ENCODE data around the gene GYPC. TPM values are rescaled to one million over a fixed set of nuclear protein-coding genes. Genes with fewer than 3 reads are reported as not detected.

Gene GYPC
- total RNA-seq, 2 donors from 2014 or later, result 17.3 to 32.9 TPM

- TF ChIP-seq POLR2A (IDR thresholded peaks at IDR 0.05), result no peak
- Histone ChIP-seq H3K4me1 (replicated peaks) (no peaks in the 10 kb centered on the region), H3K9me3 (no peaks in the 10 kb centered on the region), H3K27me3 (replicated peaks; ENCODE audit: insufficient read depth) (no peaks in the 10 kb centered on the region), H3K36me3 (no peaks in the 10 kb centered on the region), H3K27ac (no peak overlapping the region), H3K4me3 (no peak overlapping the region)
- no peak for DNase-seq (ENCODE audit: low spot score)
- 85% methylated on average over 8 of the region's 10 CpGs for WGBS
- intact Hi-C loops (cut with DNase I), result no loop called here
Observed at GRCh38 chr2:126661702-126662500, 5.9 kb downstream of the GYPC start.

GRCh38 chr2:126662621-126663020 is 6.7 kb downstream of the GYPC start:
- TF ChIP-seq POLR2AphosphoS5 (IDR thresholded peaks at IDR 0.05), result no peak
- TF ChIP-seq, protein P1, sequence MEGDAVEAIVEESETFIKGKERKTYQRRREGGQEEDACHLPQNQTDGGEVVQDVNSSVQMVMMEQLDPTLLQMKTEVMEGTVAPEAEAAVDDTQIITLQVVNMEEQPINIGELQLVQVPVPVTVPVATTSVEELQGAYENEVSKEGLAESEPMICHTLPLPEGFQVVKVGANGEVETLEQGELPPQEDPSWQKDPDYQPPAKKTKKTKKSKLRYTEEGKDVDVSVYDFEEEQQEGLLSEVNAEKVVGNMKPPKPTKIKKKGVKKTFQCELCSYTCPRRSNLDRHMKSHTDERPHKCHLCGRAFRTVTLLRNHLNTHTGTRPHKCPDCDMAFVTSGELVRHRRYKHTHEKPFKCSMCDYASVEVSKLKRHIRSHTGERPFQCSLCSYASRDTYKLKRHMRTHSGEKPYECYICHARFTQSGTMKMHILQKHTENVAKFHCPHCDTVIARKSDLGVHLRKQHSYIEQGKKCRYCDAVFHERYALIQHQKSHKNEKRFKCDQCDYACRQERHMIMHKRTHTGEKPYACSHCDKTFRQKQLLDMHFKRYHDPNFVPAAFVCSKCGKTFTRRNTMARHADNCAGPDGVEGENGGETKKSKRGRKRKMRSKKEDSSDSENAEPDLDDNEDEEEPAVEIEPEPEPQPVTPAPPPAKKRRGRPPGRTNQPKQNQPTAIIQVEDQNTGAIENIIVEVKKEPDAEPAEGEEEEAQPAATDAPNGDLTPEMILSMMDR (IDR thresholded peaks at IDR 0.05), result no peak
- TF ChIP-seq POLR2A (IDR thresholded peaks at IDR 0.05), result no peak
- WGBS, result 74% methylated on average over 7 of the region's 7 CpGs
- intact Hi-C loops (cut with DNase I), result no loop called here
- no peaks in the 10 kb centered on the region for H3K36me3 ChIP-seq
- no peak overlapping the region for H3K4me3 ChIP-seq
- no peaks in the 10 kb centered on the region for H3K4me1 ChIP-seq (replicated peaks)
- DNase-seq (ENCODE audit: low spot score), result no peak
- no peaks in the 10 kb centered on the region for H3K9me3 ChIP-seq
- no peaks in the 10 kb centered on the region for H3K27me3 ChIP-seq (replicated peaks; ENCODE audit: insufficient read depth)
- H3K27ac ChIP-seq, result no peak overlapping the region

GRCh38 chr2:126663184-126663963 is 7.4 kb downstream of the GYPC start:
- no peaks in the 10 kb centered on the region for H3K9me3 ChIP-seq
- H3K36me3 ChIP-seq, result no peaks in the 10 kb centered on the region
- H3K4me1 ChIP-seq (replicated peaks), result no peaks in the 10 kb centered on the region
- no peak for DNase-seq (ENCODE audit: low spot score)
- no peak overlapping the region for H3K4me3 ChIP-seq
- intact Hi-C loops (cut with DNase I), result no loop called here
- no peaks in the 10 kb centered on the region for H3K27me3 ChIP-seq (replicated peaks; ENCODE audit: insufficient read depth)
- TF ChIP-seq POLR2AphosphoS5 (IDR thresholded peaks at IDR 0.05) (no peak), POLR2A (IDR thresholded peaks at IDR 0.05) (no peak)
- TF ChIP-seq, protein P1 (IDR thresholded peaks at IDR 0.05), result no peak
- WGBS, result 93% methylated on average over 13 of the region's 13 CpGs
- H3K27ac ChIP-seq, result no peak overlapping the region

GRCh38 chr2:126664234-126664633 is 8.3 kb downstream of the GYPC start:
- intact Hi-C loops (cut with DNase I), result no loop called here
- Histone ChIP-seq H3K27ac (no peak overlapping the region), H3K4me1 (replicated peaks) (no peaks in the 10 kb centered on the region), H3K4me3 (no peak overlapping the region), H3K27me3 (replicated peaks; ENCODE audit: insufficient read depth) (no peaks in the 10 kb centered on the region), H3K36me3 (no peaks in the 10 kb centered on the region), H3K9me3 (no peaks in the 10 kb centered on the region)
- DNase-seq (ENCODE audit: low spot score), result no peak
- WGBS, result 84% methylated on average over 3 of the region's 3 CpGs
- TF ChIP-seq, protein P1 (IDR thresholded peaks at IDR 0.05), result no peak
- TF ChIP-seq POLR2A (IDR thresholded peaks at IDR 0.05) (no peak), POLR2AphosphoS5 (IDR thresholded peaks at IDR 0.05) (no peak)

GRCh38 chr2:126664639-126665038 is 8.7 kb downstream of the GYPC start:
- Histone ChIP-seq H3K27me3 (replicated peaks; ENCODE audit: insufficient read depth) (no peaks in the 10 kb centered on the region), H3K36me3 (no peaks in the 10 kb centered on the region), H3K4me1 (replicated peaks) (no peaks in the 10 kb centered on the region), H3K27ac (no peak overlapping the region), H3K9me3 (no peaks in the 10 kb centered on the region), H3K4me3 (no peak overlapping the region)
- no peak for DNase-seq (ENCODE audit: low spot score)
- TF ChIP-seq POLR2AphosphoS5 (IDR thresholded peaks at IDR 0.05), result no peak
- TF ChIP-seq, protein P1 (IDR thresholded peaks at IDR 0.05), result no peak
- no peak for TF ChIP-seq POLR2A (IDR thresholded peaks at IDR 0.05)
- WGBS, result 81% methylated on average over 2 of the region's 2 CpGs
- intact Hi-C loops (cut with DNase I), result no loop called here

Data from prostate gland (tissue), 2 donors.